Measurements from ENCODE around the gene STEAP1.

- no peak for TF ChIP-seq CTCF (IDR thresholded peaks at IDR 0.05 in 8 of 11, conservative IDR thresholded peaks at IDR 0.05 in 3 of 11)
- TF ChIP-seq POLR2AphosphoS5 (IDR thresholded peaks at IDR 0.05): no peak
These were observed 38.8 kb downstream of the STEAP1 start for GRCh38 chr7:90192876-90193750.
